HG03432 (cell line): Measurements from ENCODE around the gene JMJD8.

Experiments used
- ATAC-seq: cut with Tn5 transposase; IDR thresholded peaks from one replicate; pipeline ENCODE4 v1.9.1; 2021; ENCODE audit warnings: mild to moderate bottlenecking, moderate library complexity; ENCODE audit not compliant: unreplicated experiment

JMJD8 gene

GRCh38 chr16:678209-678857, 5.8 kb downstream of the JMJD8 start:
- ATAC-seq, result no peak

DNA sequence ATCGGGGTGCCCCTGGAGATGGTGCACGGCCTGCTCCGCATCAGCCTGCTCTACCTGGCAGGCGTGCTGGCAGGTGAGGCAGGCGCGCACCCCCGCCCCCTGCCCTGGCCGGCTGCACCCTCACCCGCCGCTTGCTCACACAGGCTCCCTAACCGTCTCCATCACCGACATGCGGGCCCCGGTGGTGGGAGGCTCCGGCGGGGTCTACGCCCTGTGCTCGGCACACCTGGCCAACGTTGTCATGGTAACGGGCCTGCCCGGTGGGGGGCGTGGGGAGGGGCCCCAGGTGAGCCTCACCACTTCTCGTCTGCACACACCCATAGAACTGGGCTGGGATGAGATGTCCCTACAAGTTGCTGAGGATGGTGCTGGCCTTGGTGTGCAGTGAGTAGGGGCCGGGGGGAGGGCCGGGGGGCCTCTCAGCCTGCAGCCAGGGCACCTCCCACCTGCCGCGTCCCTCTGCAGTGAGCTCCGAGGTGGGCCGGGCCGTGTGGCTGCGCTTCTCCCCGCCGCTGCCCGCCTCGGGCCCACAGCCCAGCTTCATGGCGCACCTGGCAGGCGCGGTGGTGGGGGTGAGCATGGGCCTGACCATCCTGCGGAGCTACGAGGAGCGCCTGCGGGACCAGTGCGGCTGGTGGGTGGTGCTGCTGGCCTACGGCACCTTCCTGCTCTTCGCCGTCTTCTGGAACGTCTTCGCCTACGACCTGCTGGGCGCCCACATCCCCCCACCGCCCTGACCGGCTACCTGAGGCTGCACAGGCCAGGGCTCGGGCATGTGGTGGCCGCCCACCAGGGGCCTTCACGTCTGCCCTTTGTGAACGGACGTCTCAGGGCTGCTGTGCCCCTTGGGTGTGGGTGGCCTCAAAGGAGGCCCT, 6.6 kb downstream of the JMJD8 start:
- no peak for ATAC-seq

GRCh38 chr16:676913-677312, 7.2 kb downstream of the JMJD8 start:
- ATAC-seq, result no peak

- no peak for ATAC-seq
Measured at GRCh38 chr16:676565-676902, 7.6 kb downstream of the JMJD8 start.

DNA sequence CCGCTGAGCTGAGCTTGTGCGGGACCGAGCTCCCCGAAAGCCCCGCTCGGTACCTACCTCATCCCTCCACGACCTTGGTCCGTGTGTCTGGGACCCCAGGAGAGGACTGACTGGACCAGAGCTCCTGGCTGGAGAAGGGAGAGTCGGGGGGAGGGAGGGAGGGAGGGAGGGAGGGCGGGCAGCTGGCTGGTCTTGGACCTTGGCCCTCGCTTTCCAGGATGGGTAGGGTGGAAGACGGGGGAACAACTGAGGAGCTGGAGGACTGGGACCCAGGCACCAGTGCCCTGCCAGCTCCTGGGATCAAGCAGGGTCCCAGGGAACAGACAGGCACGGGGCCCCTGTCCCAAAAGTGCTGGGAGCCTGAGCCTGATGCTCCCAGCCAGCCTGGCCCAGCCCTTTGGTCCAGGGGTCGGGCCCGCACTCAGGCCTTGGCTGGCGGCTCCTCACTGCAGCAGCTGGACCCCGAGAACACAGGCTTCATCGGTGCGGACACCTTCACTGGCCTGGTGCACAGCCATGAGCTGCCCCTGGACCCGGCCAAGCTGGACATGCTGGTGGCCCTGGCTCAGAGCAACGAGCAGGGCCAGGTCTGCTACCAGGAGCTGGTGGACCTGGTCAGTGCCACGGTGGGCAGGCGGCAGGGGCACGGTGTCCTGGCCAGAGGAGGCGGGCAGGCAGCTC, 8.1 kb downstream of the JMJD8 start:
- no peak for ATAC-seq

GRCh38 chr16:674968-675883, 8.9 kb downstream of the JMJD8 start, which contains the start of gene RHBDL1:
Gene RHBDL1, plus strand, starts transcription at chr16:675671. Its CDS starts 120 bp downstream, at chr16:675791.
- no peak for ATAC-seq

DNA sequence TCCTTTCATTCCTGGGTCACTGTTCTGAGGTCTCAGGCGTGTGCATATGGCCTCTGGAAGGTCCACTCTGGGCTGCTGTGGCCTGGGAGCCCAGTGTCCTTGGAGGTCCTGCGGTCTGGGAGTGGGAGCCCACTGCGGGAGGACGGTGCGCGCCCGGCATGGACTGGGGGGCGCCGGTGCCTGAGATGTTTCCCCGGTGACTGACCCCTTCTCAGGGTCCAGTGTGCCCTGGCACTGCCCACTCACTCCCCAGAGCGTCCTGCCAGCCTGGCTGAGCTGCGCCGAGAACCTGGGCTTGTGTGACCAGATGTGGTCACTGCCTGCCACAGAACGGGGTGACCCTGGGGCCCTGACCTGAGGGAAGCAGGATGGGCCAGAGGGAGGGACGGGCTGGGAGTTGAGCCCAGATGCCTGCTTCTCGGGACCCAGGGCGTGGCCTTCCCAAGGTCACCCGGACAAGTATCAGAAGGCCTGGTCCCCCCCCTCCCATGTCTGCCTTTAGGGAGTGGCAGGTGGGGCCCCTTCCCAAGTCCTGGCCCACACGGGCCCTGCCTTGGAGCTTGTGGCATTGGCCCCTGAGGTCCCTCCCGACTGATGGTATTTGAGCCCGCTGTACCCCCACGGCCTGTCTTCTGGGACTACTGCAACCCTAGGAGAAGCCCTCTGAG, 9.8 kb downstream of the JMJD8 start:
- no peak for ATAC-seq

DNA sequence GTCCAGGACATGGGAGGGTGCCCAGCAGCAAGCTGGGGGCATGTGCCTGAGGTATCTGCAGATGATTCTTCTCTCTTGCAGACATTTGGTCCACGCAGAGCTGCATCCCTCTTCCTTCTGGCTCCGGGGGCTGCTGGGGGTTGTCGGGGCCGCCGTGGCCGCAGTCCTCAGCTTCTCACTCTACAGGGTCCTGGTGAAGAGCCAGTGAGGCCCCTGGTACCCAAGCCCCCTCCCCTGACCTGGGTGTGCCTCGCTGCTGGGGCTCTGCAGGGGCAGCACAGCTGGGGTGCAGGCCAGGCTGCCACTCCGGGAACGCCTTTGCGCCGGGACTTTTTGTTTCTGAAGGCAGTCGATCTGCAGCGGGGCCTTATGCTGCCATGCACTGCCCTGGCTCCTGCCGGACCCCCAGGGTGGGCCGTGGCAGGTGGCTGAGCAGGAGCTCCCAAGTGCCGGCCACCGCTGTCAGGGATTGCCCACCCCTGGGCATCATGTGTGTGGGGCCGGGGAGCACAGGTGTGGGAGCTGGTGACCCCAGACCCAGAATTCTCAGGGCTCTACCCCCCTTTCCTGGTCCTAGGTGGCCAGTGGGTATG, 10.6 kb downstream of the JMJD8 start:
- ATAC-seq, result no peak

GRCh38 chr16:672851-673250, 11.3 kb downstream of the JMJD8 start:
- no peak for ATAC-seq

GRCh38 chr16:672371-672770, 11.8 kb downstream of the JMJD8 start:
- ATAC-seq, result no peak

DNA sequence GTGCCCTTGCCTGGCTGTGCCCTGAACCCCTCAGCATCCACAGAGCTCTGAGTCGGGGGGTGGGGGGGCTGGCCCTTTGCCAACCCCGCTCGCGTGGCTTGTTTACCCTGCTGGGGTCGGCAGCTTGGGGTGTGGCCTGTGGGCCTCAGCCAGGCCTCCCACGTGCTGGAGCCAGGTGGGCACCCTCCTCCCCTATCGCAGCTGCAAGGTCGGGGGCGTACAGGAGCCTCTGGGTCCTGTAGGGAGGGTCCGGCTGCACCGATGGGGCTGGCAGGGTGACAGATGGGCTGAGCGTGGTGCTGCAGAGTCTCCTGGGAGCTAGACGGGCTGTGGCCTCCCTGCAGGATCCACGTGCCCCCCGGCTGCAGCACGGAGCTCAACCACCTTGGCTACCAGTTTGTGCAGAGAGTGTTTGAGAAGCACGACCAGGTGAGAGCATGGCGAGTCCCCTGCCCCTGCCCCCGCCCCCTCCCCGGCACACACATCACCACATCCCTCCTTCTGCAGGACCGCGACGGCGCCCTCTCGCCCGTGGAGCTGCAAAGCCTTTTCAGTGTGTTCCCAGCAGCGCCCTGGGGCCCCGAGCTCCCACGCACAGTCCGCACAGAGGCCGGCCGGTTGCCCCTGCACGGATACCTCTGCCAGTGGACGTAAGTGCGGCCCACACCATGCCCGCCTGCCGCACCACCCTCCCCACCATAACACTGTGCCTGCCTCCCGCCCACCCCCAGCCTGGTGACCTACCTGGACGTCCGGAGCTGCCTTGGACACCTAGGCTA, 12.6 kb downstream of the JMJD8 start:
- ATAC-seq, result no peak

GRCh38 chr16:670485-671352, 13.4 kb downstream of the JMJD8 start:
- no peak for ATAC-seq

- ATAC-seq, result no peak
Measured at GRCh38 chr16:669666-670065, 14.5 kb downstream of the JMJD8 start.

- ATAC-seq, result no peak
Measured at GRCh38 chr16:668519-669171, 15.5 kb downstream of the JMJD8 start.

GRCh38 chr16:667780-668518, 16.2 kb downstream of the JMJD8 start, which contains the start of gene RHOT2:
Gene RHOT2, plus strand, starts transcription at chr16:668132. Its CDS starts 68 bp downstream, at chr16:668200.
- ATAC-seq, result peak; percentile 83

- no peak for ATAC-seq
Measured at GRCh38 chr16:667113-667779, 16.9 kb downstream of the JMJD8 start.
